Stimulated activated CD8-positive, alpha-beta memory T cell treated with anti-CD3 and anti-CD28 coated beads, Interleukin-7, amount 100 ng/mL, for 4 hours (primary cell): ENCODE measurements around the gene ERICH4.
A peak's percentile ranks its signal among the peaks of the same experiment; 100 is the strongest.
"Not testable (repeated sequence)": the region's sequence is repeated elsewhere in the genome, so short reads cannot be mapped to it uniquely, and the experiment has no call there.

Source experiments
- DNase-seq, 2 donors: peaks; one replicate each; pipeline ENCODE4 v3.0.0-alpha.2; 2020; ENCODE audit warnings: low read depth in 2 of 2

Gene ERICH4

GRCh38 chr19:41435376-41435775 is 7.6 kb upstream of the ERICH4 start:
- DNase-seq: not testable (repeated sequence)

- DNase-seq: no peak
Measured at GRCh38 chr19:41435936-41436673, 6.9 kb upstream of the ERICH4 start.

DNA sequence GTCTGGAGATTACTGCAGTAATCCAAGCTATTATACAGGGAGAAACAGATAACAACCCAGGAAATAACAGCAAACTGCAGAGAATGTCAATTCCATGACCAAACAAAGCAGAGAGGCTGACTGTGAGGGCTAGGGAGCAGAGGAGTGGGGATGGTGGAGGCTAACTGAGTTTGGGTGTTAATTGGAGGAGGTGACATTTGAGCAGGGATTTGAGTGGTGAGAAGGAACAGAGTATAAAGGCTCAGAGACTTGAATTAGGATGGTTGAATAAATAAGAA is 6.3 kb upstream of the ERICH4 start:
- no peak for DNase-seq

- no peak for DNase-seq
Measured at GRCh38 chr19:41437944-41438574, 4.9 kb upstream of the ERICH4 start.

DNA sequence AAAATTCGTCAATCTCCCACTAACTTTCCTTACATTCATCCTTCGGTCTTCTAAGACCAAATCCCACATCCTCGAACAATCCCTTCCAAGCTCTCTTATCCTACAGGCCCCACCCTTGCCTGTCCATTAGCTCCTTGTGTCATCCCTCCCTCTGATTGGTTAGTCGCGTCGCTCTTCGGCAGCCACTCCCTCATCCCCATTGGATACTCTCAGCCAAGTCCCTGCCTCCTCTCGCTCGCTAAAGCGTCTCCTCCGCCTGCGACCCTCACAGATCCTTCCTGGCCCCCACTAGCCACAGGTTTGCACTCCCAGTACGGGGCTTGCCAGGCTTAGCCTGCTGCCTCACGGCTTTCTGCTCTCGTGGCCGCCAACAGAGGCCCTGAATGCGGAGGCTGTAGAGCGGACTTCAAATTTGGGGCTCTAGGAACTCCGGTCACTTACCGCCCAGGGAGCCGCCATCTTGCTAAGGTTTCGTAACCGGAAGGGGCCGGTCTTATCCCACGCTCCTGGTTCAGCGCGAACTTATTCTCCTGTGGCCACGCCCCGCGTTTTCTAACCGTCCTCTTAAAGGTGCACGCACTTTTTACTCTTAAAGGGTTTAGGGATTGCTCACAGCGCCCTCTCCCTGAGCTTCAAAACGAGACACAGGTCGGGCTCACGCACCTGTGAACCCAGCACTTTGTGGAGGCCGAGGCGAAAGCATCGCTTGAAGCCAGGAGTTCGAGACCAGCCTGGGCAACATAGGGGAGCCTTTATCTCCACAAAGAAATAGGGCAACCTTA is 3.3 kb upstream of the ERICH4 start, which contains the start of gene DMAC2:
DMAC2 (minus strand) TSS at position 472 of the 782 bp plus-strand sequence; CDS start at position 459, 13 bp downstream.
- peak; percentile 92 to 97 for DNase-seq

DNA sequence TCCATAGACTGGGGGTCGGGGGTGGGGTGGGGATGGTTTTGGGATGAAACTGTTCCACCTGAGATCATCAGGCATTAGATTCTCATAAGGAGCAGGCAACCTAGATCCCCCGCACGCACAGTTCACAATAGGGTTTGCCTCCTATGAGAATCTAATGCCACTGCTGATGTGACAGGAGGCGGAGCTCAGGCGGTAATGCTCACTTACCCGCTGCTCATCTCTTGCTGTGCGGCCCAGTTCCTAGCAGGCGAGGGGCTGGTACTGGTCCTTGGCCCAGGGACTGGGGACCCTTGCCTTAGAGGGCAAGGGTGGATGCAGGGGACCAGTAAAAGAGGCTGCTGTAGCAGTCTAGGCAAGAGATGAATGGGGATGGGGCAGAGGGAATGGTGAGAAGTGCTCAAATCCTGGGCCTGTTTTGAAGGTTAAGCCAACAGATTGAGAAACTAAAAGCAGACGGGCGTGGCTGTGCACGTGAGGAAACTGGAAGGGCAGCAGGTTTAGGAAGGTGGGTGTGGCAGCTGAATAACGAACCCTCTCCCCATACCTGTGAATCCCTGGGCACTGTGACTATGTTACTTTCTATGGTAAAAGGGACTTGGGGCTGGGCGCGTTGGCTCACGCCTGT is 1.5 kb upstream of the ERICH4 start:
- no peak for DNase-seq

DNA sequence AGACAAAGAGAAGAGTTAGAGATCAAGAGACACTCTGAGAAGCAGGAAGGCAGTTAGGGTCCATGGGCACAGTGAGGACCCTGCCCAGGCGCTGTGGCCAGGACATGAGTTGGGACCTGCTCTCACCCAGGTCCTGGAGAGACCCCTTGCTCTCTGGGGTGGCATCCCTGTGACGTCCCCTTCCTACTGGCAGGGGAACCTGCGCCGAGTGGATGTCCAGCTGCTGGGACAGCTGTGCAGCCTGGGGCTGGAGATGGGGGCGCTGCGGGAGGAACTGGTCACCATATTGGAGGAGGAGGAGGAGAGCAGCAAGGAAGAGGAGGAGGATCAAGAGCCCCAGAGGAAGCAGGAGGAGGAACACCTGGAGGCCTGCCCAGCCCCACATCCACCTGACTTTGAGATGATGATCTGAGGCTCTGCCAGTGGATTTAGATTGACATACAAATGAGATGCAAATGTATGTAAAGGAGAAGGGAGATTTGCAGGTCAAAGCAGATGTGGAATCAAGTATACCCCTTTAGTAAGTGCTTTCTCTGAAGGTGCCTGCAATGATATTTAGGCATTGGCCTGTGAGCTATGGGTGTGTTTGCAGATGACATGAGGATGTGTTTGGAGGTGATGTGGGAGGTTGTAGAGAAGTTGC is 978 bp downstream of the ERICH4 start:
- no peak for DNase-seq

DNA sequence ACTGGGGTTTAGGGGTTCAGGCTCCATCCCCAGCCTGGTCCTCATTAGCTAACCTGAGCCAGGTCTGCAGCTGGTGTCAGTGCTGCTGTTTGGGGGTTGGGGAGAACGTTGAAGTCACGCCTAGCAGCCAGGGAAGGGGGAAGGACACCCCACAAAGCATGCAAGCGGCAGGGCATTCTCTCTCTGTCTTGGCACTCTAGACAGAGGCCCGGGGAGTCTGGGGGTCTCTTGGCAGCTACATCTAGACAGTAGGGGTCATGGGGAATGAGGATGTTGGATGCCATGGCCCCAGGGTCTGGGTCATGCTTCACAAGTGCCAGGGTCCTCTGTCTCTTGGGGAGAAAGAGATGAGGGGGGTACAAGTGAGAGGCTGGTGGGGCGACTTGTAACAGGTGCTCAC is 2.6 kb downstream of the ERICH4 start:
- DNase-seq: no peak

DNA sequence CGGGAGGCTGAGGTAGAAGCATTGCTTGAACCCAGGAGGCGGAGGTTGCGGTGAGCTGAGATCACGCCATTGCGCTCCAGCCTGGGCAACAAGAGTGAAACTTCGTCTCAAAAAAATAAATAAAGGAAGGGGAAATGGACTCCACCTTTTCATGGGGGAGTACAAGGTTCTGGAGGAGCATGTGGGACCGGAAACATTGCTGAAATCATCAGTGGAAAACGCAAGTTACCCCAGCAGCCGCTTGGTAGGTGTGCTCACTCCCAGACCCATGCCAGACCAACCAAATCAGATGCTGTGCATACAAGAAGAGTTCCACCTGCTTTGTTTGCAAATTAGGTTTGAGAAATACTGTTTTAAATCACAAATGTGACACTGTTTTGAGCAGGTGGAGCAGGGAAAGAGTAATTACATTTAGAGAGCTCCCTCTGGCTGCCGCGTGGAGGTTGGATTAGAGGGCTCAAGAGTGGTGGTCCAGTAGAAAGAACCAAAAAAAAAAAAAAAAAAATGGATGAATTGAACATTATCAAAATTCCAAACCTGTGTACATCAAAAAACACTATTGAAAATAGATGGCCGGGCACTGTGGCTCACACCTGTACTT is 4.9 kb downstream of the ERICH4 start:
- no peak for DNase-seq

DNA sequence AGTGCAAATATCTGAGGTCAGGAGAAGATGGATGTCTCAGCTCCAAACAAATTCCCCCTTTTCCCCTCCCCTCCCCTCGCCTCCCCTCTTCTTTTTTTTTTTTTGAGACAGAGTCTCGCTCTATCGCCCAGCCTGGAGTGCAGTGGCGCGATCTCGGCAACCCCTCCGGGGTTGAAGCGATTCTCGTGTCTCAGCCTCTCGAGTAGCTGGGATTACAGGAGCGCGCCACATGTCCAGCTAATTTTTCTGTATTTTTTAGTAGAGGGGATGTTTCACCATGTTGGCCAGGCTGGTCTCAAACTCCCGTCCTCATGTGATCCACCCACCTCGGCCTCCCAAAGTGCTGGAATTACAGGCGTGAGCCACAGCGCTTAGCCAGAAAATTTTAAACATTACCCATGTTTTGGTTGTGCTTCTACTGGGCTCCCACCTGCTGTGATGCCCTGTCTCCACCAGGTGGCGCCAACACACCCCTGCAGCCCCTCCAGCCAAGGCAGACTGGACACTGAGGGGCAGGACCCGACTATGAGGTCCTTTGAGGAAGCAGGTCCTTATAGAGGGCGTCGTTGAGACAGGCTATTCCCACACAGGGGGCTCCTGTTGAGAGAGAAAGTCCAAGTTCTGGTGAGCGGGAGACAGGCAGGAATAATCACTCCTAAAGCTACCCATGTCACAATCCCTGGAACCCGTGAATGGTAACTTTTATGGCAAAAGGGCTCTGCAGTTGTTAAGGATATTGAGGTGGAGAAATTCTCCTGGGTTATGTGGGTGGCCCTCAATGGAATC is 6.3 kb downstream of the ERICH4 start:
- DNase-seq: peak; percentile 40 to 54

GRCh38 chr19:41449865-41450178 is 6.9 kb downstream of the ERICH4 start:
- no peak for DNase-seq

- no peak for DNase-seq
Measured at GRCh38 chr19:41452584-41453275, 9.8 kb downstream of the ERICH4 start.

GRCh38 chr19:41455936-41456335 is 13.0 kb downstream of the ERICH4 start:
- no peak for DNase-seq

- DNase-seq: no peak
Measured at GRCh38 chr19:41456342-41456918, 13.5 kb downstream of the ERICH4 start.

DNA sequence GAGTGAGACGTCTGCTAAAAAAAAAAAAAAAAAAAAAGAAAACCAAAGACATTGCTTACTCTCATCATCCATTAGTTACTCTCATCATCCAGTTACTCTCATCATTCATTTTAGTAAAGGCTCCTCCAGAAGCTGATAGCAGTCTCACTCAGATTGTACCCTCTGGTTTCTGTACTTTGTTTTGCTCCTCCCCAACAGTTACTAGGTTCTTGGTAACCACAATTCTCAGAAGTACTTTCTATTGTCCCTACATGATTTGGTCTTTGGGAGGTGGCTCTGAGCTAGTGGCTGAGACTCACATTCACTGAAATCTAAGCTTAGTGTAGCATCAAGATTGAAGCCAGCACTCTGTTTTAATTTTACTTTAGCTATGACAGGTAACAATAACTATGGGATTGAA is 14.3 kb downstream of the ERICH4 start:
- DNase-seq: no peak

DNA sequence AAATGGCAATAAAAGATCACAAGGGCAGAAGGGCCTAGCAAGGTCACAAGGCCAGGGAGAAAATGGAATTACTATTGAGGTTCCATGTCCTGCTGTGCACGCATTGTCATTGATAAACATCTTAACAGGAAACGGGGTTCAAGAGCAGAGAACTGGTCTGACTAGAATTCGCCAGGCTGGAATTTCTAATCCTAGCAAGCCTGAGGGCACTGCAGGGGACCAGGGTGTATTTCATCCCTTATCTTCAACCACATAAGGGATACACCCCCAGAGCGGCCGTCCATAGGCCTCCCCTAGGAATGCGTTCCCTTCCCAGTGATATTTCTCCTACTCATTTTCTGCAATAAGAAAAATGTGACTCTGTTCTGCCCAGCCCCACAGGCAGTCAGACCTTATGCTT is 19.5 kb downstream of the ERICH4 start:
- DNase-seq: no peak

DNA sequence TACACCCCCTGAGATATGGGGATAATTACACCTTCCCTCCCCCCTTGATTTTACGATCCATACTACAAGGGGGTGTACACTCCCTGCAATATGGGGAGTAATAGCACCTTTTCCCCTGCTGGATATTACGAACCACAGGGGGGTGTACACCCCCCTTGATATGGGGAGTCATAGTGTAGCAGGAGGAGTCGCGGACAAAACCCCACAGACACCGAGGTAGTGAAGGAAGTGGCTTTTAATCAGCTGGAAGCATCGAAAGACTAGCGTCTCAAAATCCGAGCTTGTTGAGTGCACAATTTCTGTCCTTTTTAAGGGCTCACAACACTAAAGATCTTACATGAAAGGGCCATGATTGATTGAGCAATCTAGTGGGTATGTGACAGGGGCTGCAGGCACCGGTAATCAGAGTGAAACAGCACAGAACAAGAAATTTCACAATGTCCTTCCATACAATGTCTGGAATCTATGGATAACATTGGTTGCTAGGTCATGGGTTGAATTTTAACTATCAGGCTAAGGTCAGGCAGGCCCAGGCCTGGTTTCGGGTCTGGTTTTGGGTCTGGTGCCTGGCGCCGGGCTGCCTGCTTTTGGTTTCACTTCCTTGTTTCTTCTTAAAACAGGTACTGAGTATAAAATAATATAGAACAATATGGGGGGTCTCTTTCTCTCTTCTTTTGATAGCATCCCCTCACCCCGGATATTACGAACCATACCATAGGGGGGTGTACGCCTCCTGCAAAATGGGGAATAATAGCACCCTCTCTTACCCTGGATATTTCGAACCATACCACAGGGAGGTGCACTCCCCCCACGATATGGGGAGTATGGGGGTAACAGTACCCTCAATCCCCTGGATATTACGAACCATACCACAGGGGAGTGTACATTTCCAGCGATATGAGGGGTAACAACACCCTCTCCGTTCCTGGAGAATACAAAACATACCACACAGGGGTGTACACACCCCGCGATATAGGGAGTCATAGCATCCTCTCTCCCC is 20.6 kb downstream of the ERICH4 start:
- not testable (repeated sequence) for DNase-seq

GRCh38 chr19:41476583-41476982 is 33.6 kb downstream of the ERICH4 start:
- no peak for DNase-seq

DNA sequence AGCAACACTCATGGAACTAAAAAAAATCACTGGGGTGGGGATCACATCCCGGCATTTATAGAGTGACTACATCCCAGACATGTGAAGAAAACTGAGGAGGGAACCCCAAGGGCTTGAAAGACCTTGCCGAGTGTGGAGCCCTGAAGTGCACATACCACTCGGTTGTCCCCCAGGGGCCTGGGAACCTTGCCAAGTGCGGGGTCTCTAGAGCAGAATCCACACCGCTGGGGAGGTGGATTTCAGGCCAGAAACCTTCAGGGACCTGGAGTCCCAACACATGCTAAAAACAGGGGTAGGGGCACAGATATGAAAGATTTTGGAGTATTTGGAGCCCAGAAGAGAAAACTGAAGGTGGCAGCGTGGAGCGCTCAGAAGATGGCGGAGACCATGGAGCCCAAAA is 35.2 kb downstream of the ERICH4 start:
- no peak for DNase-seq
